ENCODE data around the gene RPRD1B.

GRCh38 chr20:38117635-38118034, 84.1 kb downstream of the RPRD1B start:
- no peak for TF ChIP-seq CEBPG (CRISPR knock-in tag; IDR thresholded peaks at IDR 0.05)
- no peak for TF ChIP-seq SIN3A (IDR thresholded peaks at IDR 0.05; ENCODE audit: borderline replicate concordance, low read depth, low read length)
- TF ChIP-seq ETV5 (CRISPR knock-in tag; IDR thresholded peaks at IDR 0.05; ENCODE audit: borderline replicate concordance) = no peak
- no peak for TF ChIP-seq ZNF460 (CRISPR knock-in tag; IDR thresholded peaks at IDR 0.05; ENCODE audit: borderline replicate concordance)
- no peak for TF ChIP-seq CEBPB (IDR thresholded peaks at IDR 0.05; ENCODE audit: borderline replicate concordance, low read depth, low read length)
- TF ChIP-seq ZNF350 (CRISPR knock-in tag; IDR thresholded peaks at IDR 0.05; ENCODE audit: borderline replicate concordance, low read depth) = no peak
- no peak for TF ChIP-seq ZBTB20 (CRISPR knock-in tag; IDR thresholded peaks at IDR 0.05; ENCODE audit: borderline replicate concordance, low read depth)
- no peak for TF ChIP-seq ZBTB7A (CRISPR knock-in tag; IDR thresholded peaks at IDR 0.05)
- TF ChIP-seq KLF11 (CRISPR knock-in tag; IDR thresholded peaks at IDR 0.05) = no peak
- TF ChIP-seq, protein P1, sequence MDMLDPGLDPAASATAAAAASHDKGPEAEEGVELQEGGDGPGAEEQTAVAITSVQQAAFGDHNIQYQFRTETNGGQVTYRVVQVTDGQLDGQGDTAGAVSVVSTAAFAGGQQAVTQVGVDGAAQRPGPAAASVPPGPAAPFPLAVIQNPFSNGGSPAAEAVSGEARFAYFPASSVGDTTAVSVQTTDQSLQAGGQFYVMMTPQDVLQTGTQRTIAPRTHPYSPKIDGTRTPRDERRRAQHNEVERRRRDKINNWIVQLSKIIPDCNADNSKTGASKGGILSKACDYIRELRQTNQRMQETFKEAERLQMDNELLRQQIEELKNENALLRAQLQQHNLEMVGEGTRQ (IDR thresholded peaks at IDR 0.05; ENCODE audit: low read depth, low read length) = no peak
- TF ChIP-seq, protein P1 (CRISPR knock-in tag; IDR thresholded peaks at IDR 0.05; ENCODE audit: borderline replicate concordance) = no peak
- TF ChIP-seq KAT8 (CRISPR knock-in tag; IDR thresholded peaks at IDR 0.05) = no peak
